SHP77 treated with DMSO at 0.1 percent for 48 hours (cell line): ENCODE results near the gene EVX1.

Experiments
- DNase-seq: peaks from one replicate; lab custom pipeline; 2025; lab: John Stamatoyannopoulos, UW

Gene EVX1

GRCh38 chr7:27235387-27236311 lies 7.0 kb upstream of the EVX1 start:
- no peak for DNase-seq

GRCh38 chr7:27237735-27238334 lies 4.8 kb upstream of the EVX1 start:
- no peak for DNase-seq

- DNase-seq = no peak
Measured at GRCh38 chr7:27238979-27239386, 3.6 kb upstream of the EVX1 start.

GRCh38 chr7:27239387-27240014 lies 3.1 kb upstream of the EVX1 start:
- DNase-seq = no peak

- no peak for DNase-seq
Measured at GRCh38 chr7:27240015-27240731, 2.4 kb upstream of the EVX1 start.

GRCh38 chr7:27241189-27242056 lies 1.2 kb upstream of the EVX1 start:
- no peak for DNase-seq

- no peak for DNase-seq
Measured at GRCh38 chr7:27242154-27242553, 448 bp upstream of the EVX1 start.

GRCh38 chr7:27243340-27244163 lies 950 bp downstream of the EVX1 start:
- DNase-seq = no peak

- no peak for DNase-seq
Measured at GRCh38 chr7:27244488-27245123, 2.0 kb downstream of the EVX1 start.

GRCh38 chr7:27245124-27245797 lies 2.7 kb downstream of the EVX1 start:
- DNase-seq = no peak

GRCh38 chr7:27245798-27246691 lies 3.4 kb downstream of the EVX1 start:
- no peak for DNase-seq

- no peak for DNase-seq
Measured at GRCh38 chr7:27247000-27247399, 4.4 kb downstream of the EVX1 start.

- no peak for DNase-seq
Measured at GRCh38 chr7:27247452-27248426, 5.1 kb downstream of the EVX1 start.

GRCh38 chr7:27248427-27248806 lies 5.8 kb downstream of the EVX1 start:
- no peak for DNase-seq

GRCh38 chr7:27248911-27249723 lies 6.5 kb downstream of the EVX1 start:
- DNase-seq = no peak
